GM12864 (cell line): Measurements from ENCODE around the gene AIG1.

ENCODE experiments used
- DNase-seq: peaks from one replicate; pipeline ENCODE4 v3.0.0-alpha.2; 2011; ENCODE audit warnings: low read depth
- H3K4me3 ChIP-seq: 2 replicates; pipeline ENCODE4 v1.5.1; 2011; ENCODE audit warnings: mild to moderate bottlenecking, low read depth, low read length, control low read depth
- CTCF ChIP-seq: IDR thresholded peaks from 2 replicates; pipeline ENCODE4 v1.5.1; 2011; ENCODE audit warnings: low read depth, mild to moderate bottlenecking, moderate library complexity, low read length, control low read depth, inconsistent platforms; ENCODE audit errors: missing control alignments

AIG1 gene

GRCh38 chr6:143191361-143191760, 130.7 kb downstream of the AIG1 start:
- no peak for DNase-seq
- TF ChIP-seq CTCF = no peak
- H3K4me3 ChIP-seq = no peak overlapping the region

GRCh38 chr6:143192766-143193165, 132.1 kb downstream of the AIG1 start:
- no peak for DNase-seq
- no peak for TF ChIP-seq CTCF
- H3K4me3 ChIP-seq = no peak overlapping the region

GRCh38 chr6:143193571-143194094, 132.9 kb downstream of the AIG1 start:
- no peak for DNase-seq
- no peak for TF ChIP-seq CTCF
- no peak overlapping the region for H3K4me3 ChIP-seq

GRCh38 chr6:143194095-143194589, 133.5 kb downstream of the AIG1 start:
- DNase-seq = no peak
- H3K4me3 ChIP-seq = no peak overlapping the region
- TF ChIP-seq CTCF = no peak

- no peak overlapping the region for H3K4me3 ChIP-seq
- TF ChIP-seq CTCF = no peak
- no peak for DNase-seq
These were observed 134.7 kb downstream of the AIG1 start for GRCh38 chr6:143195349-143195845.

GRCh38 chr6:143196525-143197225, 136.0 kb downstream of the AIG1 start:
- DNase-seq = no peak
- no peak for TF ChIP-seq CTCF
- no peak overlapping the region for H3K4me3 ChIP-seq
